HEK293T (cell line): Measurements from ENCODE around the gene KCNMA1.

Experiments used
- BHLHE40 ChIP-seq: fragments of 450-650 bp; IDR thresholded peaks from 2 replicates; pipeline ENCODE4 v1.6.1; 2016; ENCODE audit warnings: mild to moderate bottlenecking, moderate library complexity, borderline replicate concordance
- FOXA1 ChIP-seq: fragments of 450-650 bp; IDR thresholded peaks from 2 replicates; pipeline ENCODE4 v1.6.1; 2016; ENCODE audit warnings: mild to moderate bottlenecking
- FOXK2 ChIP-seq: fragments of 450-650 bp; IDR thresholded peaks from 2 replicates; pipeline ENCODE4 v1.6.1; 2016; ENCODE audit warnings: mild to moderate bottlenecking
- HDGF ChIP-seq: fragments of 450-650 bp; IDR thresholded peaks from 2 replicates; pipeline ENCODE4 v1.6.1; 2017; ENCODE audit warnings: antibody characterized with exemption, borderline replicate concordance
- L3MBTL2 ChIP-seq: fragments of 450-650 bp; conservative IDR thresholded peaks from 2 replicates; pipeline ENCODE4 v1.6.1; 2016; ENCODE audit warnings: mild to moderate bottlenecking
- SP1 ChIP-seq: fragments of 450-650 bp; IDR thresholded peaks from 2 replicates; pipeline ENCODE4 v1.6.1; 2017
- SUZ12 ChIP-seq: fragments of 450-650 bp; IDR thresholded peaks from 2 replicates; pipeline ENCODE4 v1.6.1; 2016; ENCODE audit warnings: mild to moderate bottlenecking
- TARDBP ChIP-seq: fragments of 450-650 bp; IDR thresholded peaks from 2 replicates; pipeline ENCODE4 v1.6.1; 2016
- ZNF384 ChIP-seq: fragments of 450-650 bp; IDR thresholded peaks from 2 replicates; pipeline ENCODE4 v1.6.1; 2016

DNA sequence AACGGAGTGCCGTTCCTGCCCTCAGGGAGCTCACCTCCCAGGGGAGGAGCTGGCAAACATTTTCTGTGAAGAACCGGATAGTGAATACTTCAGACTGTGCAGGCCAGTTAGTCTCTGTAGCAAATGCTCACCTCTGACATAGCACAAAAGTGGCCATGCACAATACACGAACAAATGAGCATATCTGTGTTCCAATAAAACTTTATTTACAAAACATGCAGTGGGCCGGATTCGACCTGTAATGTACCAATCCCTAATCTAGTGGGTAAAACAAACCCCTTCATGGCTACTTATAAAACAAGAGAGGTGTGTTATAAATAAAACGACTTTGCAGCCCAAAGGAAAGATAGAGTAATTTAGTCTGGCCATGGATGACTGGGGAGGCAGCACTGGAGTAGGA, 48.7 kb downstream of the KCNMA1 start:
- no peak for TF ChIP-seq FOXK2
- no peak for TF ChIP-seq FOXA1
- no peak for TF ChIP-seq SP1
- no peak for TF ChIP-seq HDGF
- TF ChIP-seq SUZ12 = no peak
- TF ChIP-seq TARDBP = no peak
- no peak for TF ChIP-seq BHLHE40
- no peak for TF ChIP-seq ZNF384
- TF ChIP-seq L3MBTL2 = no peak
